HL-60 (cell line): ENCODE data around the gene SPAG4.

Source experiments
- POLR2AphosphoS5 ChIP-seq: IDR thresholded peaks from 2 replicates; pipeline ENCODE4 v1.6.1; 2012; ENCODE audit warnings: low read depth
- TF ChIP-seq, protein P1 (sequence below): IDR thresholded peaks from one replicate; pipeline ENCODE4 v1.5.1; 2011; ENCODE audit warnings: low read length, control low read depth, inconsistent platforms; ENCODE audit not compliant: insufficient read depth

DNA sequence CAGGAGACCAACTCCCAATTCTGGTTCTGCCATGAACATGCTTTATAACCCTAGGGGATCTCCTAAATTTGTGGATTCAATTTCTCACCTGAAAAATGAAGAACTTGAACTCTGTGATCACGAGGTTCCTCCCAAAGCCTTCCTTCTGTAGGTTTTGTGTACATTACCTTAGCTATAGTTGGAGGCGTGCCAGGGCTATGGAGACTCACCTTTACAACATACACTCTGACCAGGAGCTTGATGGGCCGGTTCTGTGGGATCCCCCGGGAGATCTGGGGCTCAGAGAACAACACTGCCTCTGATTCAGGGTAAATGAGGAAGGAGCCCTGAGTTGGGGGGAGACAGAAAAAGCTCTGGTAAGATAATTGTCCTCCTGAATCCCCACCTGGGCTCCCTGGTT, 39.7 kb upstream of the SPAG4 start:
- TF ChIP-seq, protein P1, sequence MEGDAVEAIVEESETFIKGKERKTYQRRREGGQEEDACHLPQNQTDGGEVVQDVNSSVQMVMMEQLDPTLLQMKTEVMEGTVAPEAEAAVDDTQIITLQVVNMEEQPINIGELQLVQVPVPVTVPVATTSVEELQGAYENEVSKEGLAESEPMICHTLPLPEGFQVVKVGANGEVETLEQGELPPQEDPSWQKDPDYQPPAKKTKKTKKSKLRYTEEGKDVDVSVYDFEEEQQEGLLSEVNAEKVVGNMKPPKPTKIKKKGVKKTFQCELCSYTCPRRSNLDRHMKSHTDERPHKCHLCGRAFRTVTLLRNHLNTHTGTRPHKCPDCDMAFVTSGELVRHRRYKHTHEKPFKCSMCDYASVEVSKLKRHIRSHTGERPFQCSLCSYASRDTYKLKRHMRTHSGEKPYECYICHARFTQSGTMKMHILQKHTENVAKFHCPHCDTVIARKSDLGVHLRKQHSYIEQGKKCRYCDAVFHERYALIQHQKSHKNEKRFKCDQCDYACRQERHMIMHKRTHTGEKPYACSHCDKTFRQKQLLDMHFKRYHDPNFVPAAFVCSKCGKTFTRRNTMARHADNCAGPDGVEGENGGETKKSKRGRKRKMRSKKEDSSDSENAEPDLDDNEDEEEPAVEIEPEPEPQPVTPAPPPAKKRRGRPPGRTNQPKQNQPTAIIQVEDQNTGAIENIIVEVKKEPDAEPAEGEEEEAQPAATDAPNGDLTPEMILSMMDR, result no peak
- no peak for TF ChIP-seq POLR2AphosphoS5
